K562 (cell line): ENCODE results near the gene HMOX2. TPM values are rescaled to one million over a fixed set of nuclear protein-coding genes. Genes with fewer than 3 reads are reported as not detected.

ENCODE experiments used
- ATAC-seq: fragments of 200-7000 bp; cut with Tn5 transposase; 3 replicates; pipeline ENCODE4 v1.9.1; 2020; ENCODE audit warnings: moderate library complexity
- BruUV-seq: library from RNA; stranded (reverse); fragments of 400-500 nt; replicated peaks from 2 replicates; lab custom pipeline; 2021; lab: Mats Ljungman, UMichigan
- CTCF ChIA-PET: fragments of 300-600 bp; formaldehyde crosslinking; extraction: SDS; loops from one replicate; lab custom pipeline; 2021; ENCODE audit warnings: low intra/inter-chr PET ratio; lab: Yijun Ruan, JAX
- POLR2A ChIA-PET: fragments of 300-600, 350-650 bp; sonication (Branson Sonifier 250); formaldehyde crosslinking; extraction: SDS; loops from one replicate; lab custom pipeline; 2021; ENCODE audit warnings: antibody characterized with exemption, inconsistent platforms; lab: Yijun Ruan, JAX
- DNase-seq, 4 experiments: peaks; one replicate each; pipeline versions ENCODE4 v3.0.0 to v3.0.0-alpha.2; 2011 to 2018; ENCODE audit warnings: low spot score in 3 of 4, mixed read lengths in 3 of 4; ENCODE audit errors: extremely low read depth in 1 of 4
- FAIRE-seq: peaks from 2 replicates; lab custom pipeline; 2011; peaks lifted over from hg19 to GRCh38; lab: Jason Lieb, UNC
- H2AFZ ChIP-seq: 2 replicates; pipeline ENCODE4 v1.6.0; 2011; ENCODE audit warnings: low read depth, low read length, control low read depth, inconsistent platforms
- H3K27ac ChIP-seq: fragments of 200-600 bp; 3 replicates; pipeline ENCODE4 v1.8.0; 2011; ENCODE audit warnings: low read depth, mild to moderate bottlenecking, control low read depth, inconsistent platforms, low read length, moderate library complexity, mixed read lengths; ENCODE audit errors: extremely low read depth
- H3K27me3 ChIP-seq, 2 experiments: fragments of 300-600 bp in 1 of 2; 2 replicates in 1 of 2; 3 replicates in 1 of 2; pipeline versions ENCODE4 v1.6.0 to v1.8.0; 2011; ENCODE audit warnings: inconsistent platforms in 2 of 2, low read length in 2 of 2, mild to moderate bottlenecking in 1 of 2, mixed read lengths in 1 of 2, moderate library complexity in 1 of 2; ENCODE audit not compliant: control insufficient read depth in 2 of 2, insufficient read depth in 2 of 2
- H3K36me3 ChIP-seq: fragments of 300-600 bp; 3 replicates; pipeline ENCODE4 v1.8.0; 2011; ENCODE audit warnings: mild to moderate bottlenecking, low read length, inconsistent platforms; ENCODE audit not compliant: control insufficient read depth, insufficient read depth
- H3K4me1 ChIP-seq, 2 experiments: fragments of 200-600 bp in 1 of 2; replicated peaks in 1 of 2; 2 replicates in 1 of 2; 3 replicates in 1 of 2; pipeline versions ENCODE4 v1.5.1 to v1.8.0; 2011; ENCODE audit warnings: inconsistent platforms in 2 of 2, low read length in 2 of 2, mild to moderate bottlenecking in 1 of 2, mixed read lengths in 1 of 2, moderate library complexity in 1 of 2; ENCODE audit not compliant: control insufficient read depth in 2 of 2, insufficient read depth in 2 of 2
- H3K4me2 ChIP-seq: 2 replicates; pipeline ENCODE4 v1.6.1; 2011; ENCODE audit warnings: low read length, control low read depth, inconsistent platforms, mixed read lengths; ENCODE audit not compliant: insufficient read depth
- H3K4me3 ChIP-seq: fragments of 200-600 bp; sonication (generic), shearing (Covaris generic); 2 replicates; pipeline ENCODE4 v1.5.1; 2016; ENCODE audit warnings: control low read depth, inconsistent platforms
- H3K79me2 ChIP-seq: fragments of 200-600 bp; 3 replicates; pipeline ENCODE4 v1.8.0; 2011; ENCODE audit warnings: low read length, inconsistent platforms; ENCODE audit not compliant: control insufficient read depth, insufficient read depth
- H3K9ac ChIP-seq, 2 experiments: 2 replicates each; pipeline versions ENCODE4 v1.6.0 to v1.6.1; 2011; ENCODE audit warnings: low read depth in 2 of 2, low read length in 2 of 2, control low read depth in 1 of 2, inconsistent platforms in 1 of 2, mild to moderate bottlenecking in 1 of 2, mixed read lengths in 1 of 2; ENCODE audit not compliant: insufficient read depth in 1 of 2
- H3K9me1 ChIP-seq: one replicate; pipeline ENCODE4 v1.6.0; 2011; ENCODE audit warnings: inconsistent platforms, mild to moderate bottlenecking, low read length, moderate library complexity; ENCODE audit not compliant: control insufficient read depth, insufficient read depth
- H3K9me3 ChIP-seq: replicated peaks from 2 replicates; pipeline ENCODE4 v1.5.1; 2011; ENCODE audit warnings: low read depth, low read length, inconsistent platforms; ENCODE audit not compliant: control insufficient read depth, insufficient read depth
- H4K20me1 ChIP-seq: replicated peaks from 2 replicates; pipeline ENCODE4 v1.6.1; 2011; ENCODE audit warnings: low read length, inconsistent platforms, mixed read lengths; ENCODE audit not compliant: control insufficient read depth, insufficient read depth
- TOE1 ChIP-seq, 2 experiments: fragments of 450-650 bp in 1 of 2; sonication (generic) in 1 of 2; formaldehyde crosslinking in 1 of 2; IDR thresholded peaks; 2 replicates each; pipeline versions ENCODE4 v1.7.1 to v1.8.0; 2016 to 2022; ENCODE audit warnings: borderline replicate concordance in 2 of 2, mild to moderate bottlenecking in 2 of 2, antibody characterized with exemption in 1 of 2, inconsistent platforms in 1 of 2, low read depth in 1 of 2, missing genetic modification reagents in 1 of 2, moderate library complexity in 1 of 2
- ZNF140 ChIP-seq: fragments of 250-450 bp; sonication (Bioruptor Pico); IDR thresholded peaks from 2 replicates; pipeline ENCODE4 v1.8.0; 2021; ENCODE audit warnings: moderate library complexity, mild to moderate bottlenecking, inconsistent platforms
- ZNF263 ChIP-seq: sonication (generic); formaldehyde crosslinking; IDR thresholded peaks from 2 replicates; pipeline ENCODE4 v1.8.0; 2022; ENCODE audit warnings: mild to moderate bottlenecking, missing genetic modification reagents, borderline replicate concordance
- ZNF57 ChIP-seq: fragments of 450-650 bp; formaldehyde crosslinking; IDR thresholded peaks from 2 replicates; pipeline ENCODE4 v1.4.0; 2020; ENCODE audit warnings: mild to moderate bottlenecking, moderate library complexity
- WGBS: fragments of 100-300 bp; shearing (Covaris generic); methylation state at CpG from one replicate; pipeline ENCODE4 v1.1.6; 2016; ENCODE audit warnings: low coverage, mixed read lengths; ENCODE audit not compliant: insufficient coverage; ENCODE audit errors: missing lambda C conversion rate; 5-methylcytosine and 5-hydroxymethylcytosine counted together
- in situ Hi-C: fragments of 300-500 bp; cut with MboI; formaldehyde crosslinking; loops from 4 replicates; pipeline ENCODE4 v1.15.0; 2018; ENCODE audit warnings: inconsistent platforms, mixed read lengths
- intact Hi-C: fragments of 100-400 bp; cut with micrococcal nuclease; formaldehyde crosslinking; loops from 2 replicates; pipeline ENCODE4 v1.14.2; 2022
- polyA plus RNA-seq, 8 experiments: library from polyadenylated mRNA; depleted of rRNA in 4 of 8; stranded (reverse) in 5 of 8; unstranded in 3 of 8; fragments of >200 nt; fragmentation: Nextera tagmentation in 2 of 8; fragmentation: Illumina TruSeq in 1 of 8; extraction: Ambion mirVana in 2 of 8; extraction: Trizol in 1 of 8; gene quantifications; 2 replicates each; pipeline versions ENCODE4 v1.2.1 to v1.2.3, GENCODE V29; 2011 to 2014; ENCODE audit warnings: inconsistent platforms in 1 of 8, missing spikeins in 1 of 8
- total RNA-seq, 7 experiments: library from RNA; depleted of rRNA in 6 of 7; stranded (reverse); fragments of >200 nt in 6 of 7; fragmentation: Illumina TruSeq in 2 of 7; extraction: Trizol in 2 of 7; gene quantifications; 2 replicates each; pipeline versions ENCODE4 v1.2.1 to v1.2.3, GENCODE V29; 2011 to 2021; ENCODE audit warnings: low replicate concordance in 1 of 7
- TF ChIP-seq, protein P1 (sequence below): sonication (generic); formaldehyde crosslinking; IDR thresholded peaks from 2 replicates; pipeline ENCODE4 v1.8.0; 2023; ENCODE audit warnings: mild to moderate bottlenecking, missing genetic modification reagents
- TF ChIP-seq, protein P2 (sequence below): sonication (generic); formaldehyde crosslinking; IDR thresholded peaks from 2 replicates; pipeline ENCODE4 v1.9.0; 2022; ENCODE audit warnings: mild to moderate bottlenecking, missing genetic modification reagents
- TF ChIP-seq, protein P3 (sequence below), 2 experiments: IDR thresholded peaks; 2 replicates each; pipeline ENCODE4 v1.6.1; 2011; ENCODE audit warnings: borderline replicate concordance in 1 of 2, control low read depth in 1 of 2, low read depth in 1 of 2, low read length in 1 of 2, mild to moderate bottlenecking in 1 of 2, mixed read lengths in 1 of 2, moderate library complexity in 1 of 2; ENCODE audit not compliant: insufficient read depth in 1 of 2, insufficient read length in 1 of 2, poor library complexity in 1 of 2, severe bottlenecking in 1 of 2; ENCODE audit errors: extremely low read depth in 1 of 2
- TF ChIP-seq, protein P4 (sequence below): fragments of 450-650 bp; formaldehyde crosslinking; IDR thresholded peaks from 2 replicates; pipeline ENCODE4 v1.4.0; 2020; ENCODE audit warnings: mild to moderate bottlenecking, mixed read lengths

HMOX2 gene
- total and polyA plus RNA-seq, 9 of the 15 experiments (the other 6 are each of a cell fraction or from before 2014, with no cell fraction given): 26.8 to 87.4 (median 57.4) TPM

DNA sequence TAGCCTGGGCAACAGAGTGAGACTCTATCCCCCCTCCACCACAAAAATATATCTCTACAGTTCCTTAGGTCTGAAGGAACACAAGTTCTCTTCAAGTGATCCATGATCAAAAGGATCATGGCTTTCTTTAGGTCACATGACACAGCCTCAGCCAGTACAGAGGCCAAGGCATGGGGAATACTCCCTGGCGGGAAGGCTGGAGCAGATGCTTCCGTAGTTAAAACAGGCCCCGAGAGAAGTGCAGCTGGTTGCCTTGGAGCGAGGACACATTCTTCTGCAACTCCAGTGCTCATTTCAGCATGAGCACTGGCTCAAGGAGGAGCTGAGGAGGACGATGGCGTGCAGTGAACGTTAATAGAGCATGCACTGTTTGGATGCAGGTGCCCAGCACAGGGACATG lies 48.9 kb downstream of the HMOX2 start:
- H3K36me3 ChIP-seq: no peaks in the 10 kb centered on the region
- no peaks in the 10 kb centered on the region for H3K9me1 ChIP-seq
- CTCF ChIA-PET: no interaction called here
- no peaks in the 10 kb centered on the region for H3K79me2 ChIP-seq
- peaks cover 14 to 25% of the 10 kb centered on the region in 2 experiments; a peak in 4 of 5 replicates for H3K4me1 ChIP-seq
- H3K9ac ChIP-seq: no peak overlapping the region; a peak in 2 of 4 replicates
- intact Hi-C loops: loop anchor here (10.0 kb wide), 1 partner anchor 430 kb away; the partner anchor contains the start of gene SEC14L5
- WGBS: 58% methylated on average over 4 of the region's 7 CpGs
- no peaks in the 10 kb centered on the region for H4K20me1 ChIP-seq
- TF ChIP-seq TOE1 (IDR thresholded peaks at IDR 0.05; ENCODE audit: borderline replicate concordance): 0 out of 2 replicates have a peak, but pooled peaks have one; percentile 31
- no peak for TF ChIP-seq TOE1 (CRISPR knock-in tag; IDR thresholded peaks at IDR 0.05; ENCODE audit: borderline replicate concordance, low read depth)
- TF ChIP-seq ZNF57 (CRISPR knock-in tag): no peak
- no peak for TF ChIP-seq ZNF140
- TF ChIP-seq, protein P1, sequence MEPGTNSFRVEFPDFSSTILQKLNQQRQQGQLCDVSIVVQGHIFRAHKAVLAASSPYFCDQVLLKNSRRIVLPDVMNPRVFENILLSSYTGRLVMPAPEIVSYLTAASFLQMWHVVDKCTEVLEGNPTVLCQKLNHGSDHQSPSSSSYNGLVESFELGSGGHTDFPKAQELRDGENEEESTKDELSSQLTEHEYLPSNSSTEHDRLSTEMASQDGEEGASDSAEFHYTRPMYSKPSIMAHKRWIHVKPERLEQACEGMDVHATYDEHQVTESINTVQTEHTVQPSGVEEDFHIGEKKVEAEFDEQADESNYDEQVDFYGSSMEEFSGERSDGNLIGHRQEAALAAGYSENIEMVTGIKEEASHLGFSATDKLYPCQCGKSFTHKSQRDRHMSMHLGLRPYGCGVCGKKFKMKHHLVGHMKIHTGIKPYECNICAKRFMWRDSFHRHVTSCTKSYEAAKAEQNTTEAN (CRISPR knock-in tag): no peak
- TF ChIP-seq, protein P2, sequence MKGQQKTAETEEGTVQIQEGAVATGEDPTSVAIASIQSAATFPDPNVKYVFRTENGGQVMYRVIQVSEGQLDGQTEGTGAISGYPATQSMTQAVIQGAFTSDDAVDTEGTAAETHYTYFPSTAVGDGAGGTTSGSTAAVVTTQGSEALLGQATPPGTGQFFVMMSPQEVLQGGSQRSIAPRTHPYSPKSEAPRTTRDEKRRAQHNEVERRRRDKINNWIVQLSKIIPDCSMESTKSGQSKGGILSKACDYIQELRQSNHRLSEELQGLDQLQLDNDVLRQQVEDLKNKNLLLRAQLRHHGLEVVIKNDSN: 0 out of 2 replicates have a peak, but pooled peaks have one; percentile 30
- TF ChIP-seq, protein P3, sequence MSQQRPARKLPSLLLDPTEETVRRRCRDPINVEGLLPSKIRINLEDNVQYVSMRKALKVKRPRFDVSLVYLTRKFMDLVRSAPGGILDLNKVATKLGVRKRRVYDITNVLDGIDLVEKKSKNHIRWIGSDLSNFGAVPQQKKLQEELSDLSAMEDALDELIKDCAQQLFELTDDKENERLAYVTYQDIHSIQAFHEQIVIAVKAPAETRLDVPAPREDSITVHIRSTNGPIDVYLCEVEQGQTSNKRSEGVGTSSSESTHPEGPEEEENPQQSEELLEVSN (IDR thresholded peaks at IDR 0.05; ENCODE audit: borderline replicate concordance in 1 of 2, extremely low read depth in 1 of 2, insufficient read depth in 1 of 2, insufficient read length in 1 of 2, low read depth in 1 of 2, low read length in 1 of 2, poor library complexity in 1 of 2, severe bottlenecking in 1 of 2): peak in 1 of 2 experiments; percentile 60
- peak; percentile 44; the same call in 1 of the 2 replicates for TF ChIP-seq ZNF263 (CRISPR knock-in tag)
- TF ChIP-seq, protein P4, sequence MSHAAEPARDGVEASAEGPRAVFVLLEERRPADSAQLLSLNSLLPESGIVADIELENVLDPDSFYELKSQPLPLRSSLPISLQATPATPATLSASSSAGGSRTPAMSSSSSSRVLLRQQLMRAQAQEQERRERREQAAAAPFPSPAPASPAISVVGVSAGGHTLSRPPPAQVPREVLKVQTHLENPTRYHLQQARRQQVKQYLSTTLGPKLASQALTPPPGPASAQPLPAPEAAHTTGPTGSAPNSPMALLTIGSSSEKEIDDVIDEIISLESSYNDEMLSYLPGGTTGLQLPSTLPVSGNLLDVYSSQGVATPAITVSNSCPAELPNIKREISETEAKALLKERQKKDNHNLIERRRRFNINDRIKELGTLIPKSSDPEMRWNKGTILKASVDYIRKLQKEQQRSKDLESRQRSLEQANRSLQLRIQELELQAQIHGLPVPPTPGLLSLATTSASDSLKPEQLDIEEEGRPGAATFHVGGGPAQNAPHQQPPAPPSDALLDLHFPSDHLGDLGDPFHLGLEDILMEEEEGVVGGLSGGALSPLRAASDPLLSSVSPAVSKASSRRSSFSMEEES (CRISPR knock-in tag): peak; percentile 80
- H3K4me2 ChIP-seq: no peak overlapping the region
- no peak for FAIRE-seq
- POLR2A ChIA-PET: no interaction called here
- BruUV-seq: no TSS peak
- no peak for DNase-seq
- no peak overlapping the region for H3K27ac ChIP-seq
- H3K9me3 ChIP-seq: no peaks in the 10 kb centered on the region
- ATAC-seq: no peak
- H3K27me3 ChIP-seq: peaks cover 0 to 4% of the 10 kb centered on the region in 2 experiments; a peak in 1 of 5 replicates
- in situ Hi-C loops: no loop called here
- H3K4me3 ChIP-seq: no peak overlapping the region
- H2AFZ ChIP-seq: no peak overlapping the region
